GM13977 (cell line): ENCODE data around the gene INVS.

ENCODE experiments used
- DNase-seq: peaks from one replicate; pipeline ENCODE4 v3.0.0; 2012; ENCODE audit warnings: low spot score
- in situ Hi-C: fragments of 300-500 bp; cut with MboI; formaldehyde crosslinking; loops from one replicate; pipeline ENCODE4 v1.12.0; 2022; ENCODE audit warnings: low sequenced_read_pairs, low pct_unique_long_range_greater_than_20kb, mixed read lengths, inconsistent platforms; ENCODE audit not compliant: unreplicated experiment
- TF ChIP-seq, protein P1 (sequence below): IDR thresholded peaks from 2 replicates; pipeline ENCODE4 v1.5.1; 2012; ENCODE audit warnings: mild to moderate bottlenecking, control low read depth; ENCODE audit not compliant: insufficient read depth; ENCODE audit errors: extremely low read depth, missing control alignments

Gene INVS

GRCh38 chr9:100120286-100120685, 21.2 kb downstream of the INVS start:
- in situ Hi-C loops, result no loop called here
- TF ChIP-seq, protein P1, sequence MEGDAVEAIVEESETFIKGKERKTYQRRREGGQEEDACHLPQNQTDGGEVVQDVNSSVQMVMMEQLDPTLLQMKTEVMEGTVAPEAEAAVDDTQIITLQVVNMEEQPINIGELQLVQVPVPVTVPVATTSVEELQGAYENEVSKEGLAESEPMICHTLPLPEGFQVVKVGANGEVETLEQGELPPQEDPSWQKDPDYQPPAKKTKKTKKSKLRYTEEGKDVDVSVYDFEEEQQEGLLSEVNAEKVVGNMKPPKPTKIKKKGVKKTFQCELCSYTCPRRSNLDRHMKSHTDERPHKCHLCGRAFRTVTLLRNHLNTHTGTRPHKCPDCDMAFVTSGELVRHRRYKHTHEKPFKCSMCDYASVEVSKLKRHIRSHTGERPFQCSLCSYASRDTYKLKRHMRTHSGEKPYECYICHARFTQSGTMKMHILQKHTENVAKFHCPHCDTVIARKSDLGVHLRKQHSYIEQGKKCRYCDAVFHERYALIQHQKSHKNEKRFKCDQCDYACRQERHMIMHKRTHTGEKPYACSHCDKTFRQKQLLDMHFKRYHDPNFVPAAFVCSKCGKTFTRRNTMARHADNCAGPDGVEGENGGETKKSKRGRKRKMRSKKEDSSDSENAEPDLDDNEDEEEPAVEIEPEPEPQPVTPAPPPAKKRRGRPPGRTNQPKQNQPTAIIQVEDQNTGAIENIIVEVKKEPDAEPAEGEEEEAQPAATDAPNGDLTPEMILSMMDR, result no peak
- no peak for DNase-seq

- in situ Hi-C loops, result no loop called here
- no peak for DNase-seq
- TF ChIP-seq, protein P1, result no peak
These were observed 26.2 kb downstream of the INVS start for GRCh38 chr9:100125236-100125635.

DNA sequence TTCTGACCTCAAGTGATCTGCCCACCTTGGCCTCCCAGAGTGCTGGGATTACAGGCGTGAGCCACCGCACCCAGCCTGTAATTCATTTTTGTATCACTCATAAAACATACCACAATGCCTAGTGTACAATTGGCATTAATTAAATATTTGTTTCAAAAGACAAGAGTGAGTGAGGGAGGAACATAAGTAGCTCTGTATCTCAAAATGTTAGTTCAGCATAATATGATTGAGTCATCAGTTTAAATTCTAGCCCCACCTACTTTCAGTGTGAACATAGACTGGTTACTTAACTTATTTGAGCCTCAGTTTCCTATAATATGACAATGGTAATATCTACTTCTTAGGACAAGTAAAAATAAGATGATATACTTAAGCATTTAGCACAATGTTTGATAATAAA, 26.9 kb downstream of the INVS start:
- TF ChIP-seq, protein P1, result no peak
- in situ Hi-C loops, result no loop called here
- no peak for DNase-seq

GRCh38 chr9:100126423-100126822, 27.4 kb downstream of the INVS start:
- DNase-seq, result no peak
- TF ChIP-seq, protein P1, result no peak
- in situ Hi-C loops, result no loop called here

DNA sequence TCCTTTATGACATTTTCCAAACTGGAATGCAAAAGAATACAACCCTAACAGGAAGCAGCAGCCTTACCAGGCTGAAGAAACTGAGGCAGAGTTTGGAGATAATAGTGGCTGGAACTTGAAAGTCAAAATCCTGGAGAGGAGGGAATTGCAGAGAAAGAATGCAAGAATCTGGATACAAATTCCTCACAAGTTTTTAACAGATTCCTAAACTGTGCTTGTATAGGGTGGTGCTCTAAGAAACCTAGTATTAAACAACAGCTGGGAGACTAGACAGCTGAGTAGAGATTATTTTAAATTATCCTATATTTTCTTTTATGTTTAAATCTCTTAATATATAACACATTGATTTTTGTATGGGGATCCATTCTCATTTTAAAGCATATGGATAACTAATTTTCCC, 30.7 kb downstream of the INVS start:
- in situ Hi-C loops, result no loop called here
- DNase-seq, result no peak
- TF ChIP-seq, protein P1, result no peak

DNA sequence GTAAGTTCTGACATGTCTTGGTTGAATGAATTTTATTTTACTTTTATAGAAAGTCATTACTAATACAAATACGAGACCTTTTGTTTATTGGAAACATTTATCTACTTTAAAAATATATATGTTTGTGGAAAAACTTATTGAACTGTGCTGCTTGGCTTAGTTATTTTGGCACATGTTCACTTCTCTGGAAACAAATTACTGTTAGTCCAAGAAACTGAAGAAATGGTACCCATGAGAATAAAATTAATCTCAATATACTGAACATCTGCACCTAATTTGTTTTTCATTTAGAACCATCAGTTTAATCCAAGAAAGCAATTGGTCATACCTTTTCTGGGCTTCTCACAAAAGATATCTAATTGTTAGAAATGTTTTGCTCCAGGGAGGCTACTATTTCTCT, 32.2 kb downstream of the INVS start:
- TF ChIP-seq, protein P1, result no peak
- in situ Hi-C loops, result no loop called here
- no peak for DNase-seq

DNA sequence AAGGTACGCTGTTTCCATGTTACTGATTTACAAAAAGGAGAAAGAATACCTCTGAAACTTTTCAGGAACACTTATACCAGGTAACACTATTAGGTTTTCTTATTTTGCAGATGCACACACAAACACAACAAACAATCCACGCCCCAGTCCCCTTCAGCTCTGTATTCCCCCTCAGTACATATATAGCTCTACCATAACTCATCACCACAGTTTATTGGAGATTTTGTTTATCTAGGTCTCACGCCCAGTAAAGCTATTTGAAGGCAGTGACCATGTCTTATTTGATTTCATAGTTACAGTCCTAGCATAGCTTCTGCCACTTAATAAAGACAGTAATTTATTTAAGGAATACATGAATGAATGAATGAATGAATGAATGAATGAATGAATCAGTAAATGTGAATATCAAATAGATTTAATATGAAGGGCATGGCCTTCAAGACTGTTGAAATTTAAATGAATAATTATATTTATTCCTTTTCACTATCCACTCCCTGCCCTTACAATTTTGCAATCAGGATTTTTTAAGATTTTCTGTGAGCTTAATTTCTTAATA, 32.9 kb downstream of the INVS start:
- DNase-seq, result no peak

More for the DNA sequence above, 32.9 kb downstream of the INVS start:
- TF ChIP-seq, protein P1, result no peak
- in situ Hi-C loops, result no loop called here
